ENCODE results near the gene HS6ST1. TPM values are rescaled to one million over a fixed set of nuclear protein-coding genes. Genes with fewer than 3 reads are reported as not detected.

The HS6ST1 gene
- total RNA-seq, 1 experiment from 2014 or later, result 20.3 TPM

GRCh38 chr2:128361376-128362131, 42.9 kb upstream of the HS6ST1 start:
- Histone ChIP-seq H3K4me1 (peaks cover 28% of the 10 kb centered on the region), H3K27me3 (replicated peaks; ENCODE audit: control insufficient read depth, insufficient read depth, low read length) (no peaks in the 10 kb centered on the region), H3K4me3 (ENCODE audit: low read depth, low read length) (no peak overlapping the region), H3K9me3 (no peaks in the 10 kb centered on the region; the same call in 1 of the 2 replicates), H3K36me3 (ENCODE audit: control insufficient read depth, insufficient read depth, low read length) (no peaks in the 10 kb centered on the region)
- Mint-ChIP-seq H3K4me1 (ENCODE audit: low read depth, unreplicated experiment) (peaks cover 13% of the 10 kb centered on the region), H3K27ac (ENCODE audit: unreplicated experiment) (peak overlapping the region; percentile 96), H3K4me3 (ENCODE audit: unreplicated experiment) (no peak overlapping the region), H3K27me3 (ENCODE audit: insufficient read depth, unreplicated experiment) (no peaks in the 10 kb centered on the region), H3K36me3 (ENCODE audit: insufficient read depth, unreplicated experiment) (peaks cover 4% of the 10 kb centered on the region), H3K9me3 (ENCODE audit: unreplicated experiment) (no peaks in the 10 kb centered on the region)
- intact Hi-C loops (cut with micrococcal nuclease; ENCODE audit: unreplicated experiment), result loop anchor here (5.0 kb wide), 1 partner anchor 34 kb away; no protein-coding TSS in a partner anchor
- no TSS peak for BruUV-seq (replicated peaks)
- POLR2A ChIA-PET, result no interaction called here
- peak in 1 of 2 experiments; percentile 32 for DNase-seq
- CTCF ChIA-PET, result no interaction called here
- no peak for TF ChIP-seq CTCF (IDR thresholded peaks at IDR 0.05; ENCODE audit: insufficient read depth in 1 of 2, low read depth in 1 of 2, low read length in 1 of 2, severe bottlenecking in 1 of 2, unreplicated experiment in 1 of 2)

GRCh38 chr2:128360711-128361110, 42.0 kb upstream of the HS6ST1 start:
- Histone ChIP-seq H3K4me1 (peaks cover 28% of the 10 kb centered on the region), H3K27me3 (replicated peaks; ENCODE audit: control insufficient read depth, insufficient read depth, low read length) (no peaks in the 10 kb centered on the region), H3K4me3 (ENCODE audit: low read depth, low read length) (no peak overlapping the region), H3K9me3 (no peaks in the 10 kb centered on the region; the same call in 1 of the 2 replicates), H3K36me3 (ENCODE audit: control insufficient read depth, insufficient read depth, low read length) (no peaks in the 10 kb centered on the region)
- Mint-ChIP-seq H3K9me3 (ENCODE audit: unreplicated experiment) (no peaks in the 10 kb centered on the region), H3K27ac (ENCODE audit: unreplicated experiment) (no peak overlapping the region), H3K4me3 (ENCODE audit: unreplicated experiment) (no peak overlapping the region), H3K36me3 (ENCODE audit: insufficient read depth, unreplicated experiment) (peaks cover 4% of the 10 kb centered on the region), H3K4me1 (ENCODE audit: low read depth, unreplicated experiment) (peaks cover 13% of the 10 kb centered on the region), H3K27me3 (ENCODE audit: insufficient read depth, unreplicated experiment) (no peaks in the 10 kb centered on the region)
- POLR2A ChIA-PET, result no interaction called here
- no peak for TF ChIP-seq CTCF (IDR thresholded peaks at IDR 0.05; ENCODE audit: insufficient read depth in 1 of 2, low read depth in 1 of 2, low read length in 1 of 2, severe bottlenecking in 1 of 2, unreplicated experiment in 1 of 2)
- CTCF ChIA-PET, result no interaction called here
- BruUV-seq (replicated peaks), result no TSS peak
- intact Hi-C loops (cut with micrococcal nuclease; ENCODE audit: unreplicated experiment), result loop anchor here (5.0 kb wide), 1 partner anchor 33 kb away; no protein-coding TSS in a partner anchor
- no peak for DNase-seq

GRCh38 chr2:128359841-128360240, 41.2 kb upstream of the HS6ST1 start:
- DNase-seq, result peak in 1 of 2 experiments; percentile 30
- Histone ChIP-seq H3K27me3 (replicated peaks; ENCODE audit: control insufficient read depth, insufficient read depth, low read length) (no peaks in the 10 kb centered on the region), H3K9me3 (no peaks in the 10 kb centered on the region; the same call in 1 of the 2 replicates), H3K4me1 (peaks cover 28% of the 10 kb centered on the region), H3K4me3 (ENCODE audit: low read depth, low read length) (no peak overlapping the region), H3K36me3 (ENCODE audit: control insufficient read depth, insufficient read depth, low read length) (no peaks in the 10 kb centered on the region)
- ChIA-PET CTCF (no interaction called here), POLR2A (no interaction called here)
- peaks cover 4% of the 10 kb centered on the region for H3K36me3 Mint-ChIP-seq (ENCODE audit: insufficient read depth, unreplicated experiment)
- no peak overlapping the region for H3K27ac Mint-ChIP-seq (ENCODE audit: unreplicated experiment)
- no peaks in the 10 kb centered on the region for H3K9me3 Mint-ChIP-seq (ENCODE audit: unreplicated experiment)
- H3K4me3 Mint-ChIP-seq (ENCODE audit: unreplicated experiment), result no peak overlapping the region
- no peaks in the 10 kb centered on the region for H3K27me3 Mint-ChIP-seq (ENCODE audit: insufficient read depth, unreplicated experiment)
- peaks cover 13% of the 10 kb centered on the region for H3K4me1 Mint-ChIP-seq (ENCODE audit: low read depth, unreplicated experiment)
- intact Hi-C loops (cut with micrococcal nuclease; ENCODE audit: unreplicated experiment), result loop anchor here (5.0 kb wide), 1 partner anchor 33 kb away; no protein-coding TSS in a partner anchor
- no peak for TF ChIP-seq CTCF (IDR thresholded peaks at IDR 0.05; ENCODE audit: insufficient read depth in 1 of 2, low read depth in 1 of 2, low read length in 1 of 2, severe bottlenecking in 1 of 2, unreplicated experiment in 1 of 2)
- no TSS peak for BruUV-seq (replicated peaks)

Data from Caco-2 (cell line).